Stimulated activated CD8-positive, alpha-beta memory T cell treated with anti-CD3 and anti-CD28 coated beads, Interleukin-4, amount 100 ng/mL, for 24 hours (primary cell): Measurements from ENCODE around the gene HEG1.

Experiments
- DNase-seq: peaks from one replicate; pipeline ENCODE4 v3.0.0-alpha.2; 2020; ENCODE audit warnings: low read depth

HEG1 gene

DNA sequence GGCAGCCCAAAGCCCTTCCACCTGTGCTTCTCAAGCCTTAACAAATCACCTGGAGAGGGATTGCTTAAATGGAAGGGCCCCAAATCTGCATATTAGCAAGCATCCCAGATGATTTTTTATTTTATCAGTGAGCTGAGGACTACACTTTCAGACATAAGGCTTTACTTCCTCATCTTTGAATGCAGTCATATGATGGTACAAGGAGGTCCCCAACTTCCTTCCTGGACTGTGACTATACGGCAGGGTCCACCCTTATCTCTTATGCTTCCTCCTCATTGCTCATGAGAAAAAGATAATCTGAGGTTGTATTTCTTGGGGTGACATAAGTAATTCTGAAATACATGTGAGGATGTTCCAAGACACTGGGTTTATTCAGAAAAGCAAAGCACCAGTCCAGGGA lies 13.7 kb upstream of the HEG1 start:
- no peak for DNase-seq

DNA sequence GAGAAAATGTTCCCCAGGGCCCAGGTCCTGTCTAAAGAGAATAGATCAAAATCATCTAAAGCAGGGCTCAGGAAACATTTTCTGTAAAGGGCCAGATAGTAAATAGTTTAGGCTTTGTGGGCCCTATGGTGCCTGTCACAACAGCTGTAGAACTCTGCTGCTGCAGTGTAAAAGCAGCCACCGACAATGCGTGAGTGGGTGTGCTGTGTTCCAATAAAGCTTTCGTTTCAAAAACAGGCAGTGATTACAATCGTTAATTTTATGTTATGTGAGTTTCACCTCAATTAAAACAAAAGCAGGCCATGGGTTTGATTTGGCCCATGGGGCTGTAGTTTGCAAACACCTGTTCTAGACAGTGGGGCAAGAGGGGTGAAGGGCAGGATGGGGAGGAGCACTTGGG lies 12.5 kb upstream of the HEG1 start:
- DNase-seq: no peak

DNA sequence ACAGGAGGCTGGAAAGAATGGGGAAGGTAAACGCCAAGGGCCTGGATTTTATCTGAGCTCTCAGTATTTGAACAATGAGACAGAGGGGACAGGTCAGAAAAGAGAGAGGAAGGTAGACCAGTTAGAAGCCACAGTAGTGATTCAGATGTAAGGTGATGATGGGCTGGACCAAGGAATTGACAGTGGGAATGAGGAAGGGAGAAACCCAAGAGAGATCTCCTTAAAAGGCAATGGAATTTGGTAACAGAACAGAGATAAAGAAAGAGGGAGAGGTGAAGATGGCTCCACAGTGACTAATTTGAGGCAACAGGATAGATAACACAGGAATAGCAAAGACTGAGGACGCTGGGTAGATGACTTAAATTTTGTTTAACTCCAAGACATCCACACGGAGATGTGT lies 11.4 kb upstream of the HEG1 start:
- no peak for DNase-seq

DNA sequence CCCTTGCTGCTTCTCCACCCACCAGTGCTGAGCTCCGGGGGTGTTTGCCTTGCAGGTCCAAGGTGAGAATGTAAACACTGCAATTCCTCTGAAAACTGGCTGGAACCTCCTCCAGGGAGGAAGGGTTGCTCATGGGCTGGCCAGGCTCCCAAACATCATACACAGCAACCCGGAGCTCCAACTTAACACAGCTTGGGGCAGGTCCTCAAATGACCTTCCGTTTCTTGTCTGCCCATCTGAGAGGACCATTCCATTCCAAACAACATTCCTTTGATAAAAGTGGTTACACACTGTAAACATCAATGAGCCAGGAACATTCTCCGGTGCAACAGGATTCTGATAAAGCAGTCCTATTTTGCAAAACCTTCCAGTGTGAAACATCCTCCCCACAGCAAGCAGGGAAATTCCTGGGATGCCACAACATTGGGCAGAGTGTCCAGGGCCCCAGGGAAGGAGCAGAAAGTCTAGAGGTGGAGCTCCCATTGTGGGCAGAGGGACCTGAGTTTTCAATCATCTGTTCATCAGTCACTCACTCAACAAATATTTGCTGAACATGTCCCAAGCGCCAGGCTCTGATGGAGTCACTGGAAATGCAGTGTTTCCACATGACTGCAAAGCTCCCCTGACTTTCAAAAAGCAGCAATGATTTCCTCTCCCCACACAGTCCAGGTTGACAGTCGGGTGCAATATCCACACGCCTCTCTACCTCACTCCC lies 7.3 kb upstream of the HEG1 start:
- DNase-seq: no peak

DNA sequence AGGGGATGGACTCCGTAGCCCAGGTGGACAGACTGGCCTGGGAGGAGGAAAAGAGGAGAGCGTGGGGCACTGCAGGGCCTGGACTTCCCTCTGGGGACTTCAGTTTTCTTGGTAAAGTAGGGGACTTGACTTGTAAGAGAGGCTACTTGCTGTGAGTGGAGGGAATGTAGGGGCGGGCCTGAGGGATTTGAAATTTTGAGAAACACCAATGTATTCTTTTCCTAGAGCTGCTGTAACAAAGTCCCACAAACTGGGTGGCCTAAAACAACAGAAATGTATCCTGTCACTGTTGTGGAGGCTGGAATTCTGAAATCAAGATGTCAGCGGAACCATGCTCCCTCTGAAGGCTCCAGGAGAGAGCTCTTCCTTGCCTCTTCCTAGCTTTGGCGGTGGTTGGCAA lies 5.8 kb upstream of the HEG1 start:
- DNase-seq: no peak

DNA sequence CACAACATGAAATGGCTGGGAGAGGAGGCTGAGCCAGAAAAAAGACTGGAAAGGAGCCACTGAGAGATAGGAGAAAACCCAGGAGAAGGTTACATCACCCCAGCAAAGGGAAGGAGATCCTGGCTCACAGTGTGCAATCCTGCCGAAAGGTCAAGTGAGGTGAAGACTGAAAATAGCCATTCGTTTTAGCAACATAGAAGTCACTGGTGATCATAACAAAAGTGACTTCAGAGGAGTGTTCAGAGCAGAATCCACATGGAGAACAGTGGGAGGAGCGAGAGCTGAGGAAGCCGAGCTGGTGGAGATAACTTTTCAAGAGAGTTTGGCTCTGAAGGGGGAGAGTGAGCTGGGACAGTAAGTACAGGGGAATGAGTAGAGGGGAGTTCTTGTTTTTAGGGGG lies 5.4 kb upstream of the HEG1 start:
- no peak for DNase-seq

DNA sequence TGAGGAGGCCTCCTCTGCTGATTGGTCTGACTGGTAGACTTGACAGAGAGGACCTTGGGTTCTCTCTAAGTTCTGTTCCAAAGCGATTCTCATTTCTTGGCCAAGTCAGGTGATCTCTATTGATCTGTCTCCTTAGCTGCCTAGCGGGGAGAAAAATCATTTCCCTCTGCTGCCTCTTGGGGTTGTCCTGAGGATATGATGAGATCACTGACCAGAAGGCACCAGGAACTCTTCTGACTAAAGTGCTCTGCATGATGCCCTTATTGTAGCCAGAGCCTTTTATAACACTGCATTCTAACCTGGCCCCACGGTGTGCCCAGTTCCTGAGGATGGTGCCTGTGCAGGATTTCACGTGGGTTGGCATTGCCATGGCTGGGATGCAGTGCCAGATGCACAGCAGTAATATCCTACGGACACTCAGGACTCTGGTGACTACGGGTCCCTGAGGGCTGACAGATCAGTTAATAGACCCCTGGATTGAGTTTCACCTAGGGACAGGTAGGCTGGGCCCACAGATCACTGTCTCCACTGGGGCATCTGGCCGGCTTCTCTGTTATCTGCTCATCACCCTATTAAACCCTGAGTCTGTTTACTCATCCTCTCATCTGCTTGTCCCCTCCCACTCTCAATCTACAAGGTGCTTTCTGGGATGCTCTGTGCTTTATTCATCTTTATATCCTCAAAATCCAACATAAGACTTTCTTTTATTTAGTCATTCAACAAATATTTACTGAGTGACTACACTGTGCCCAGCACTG lies 3.9 kb upstream of the HEG1 start:
- DNase-seq: no peak

DNA sequence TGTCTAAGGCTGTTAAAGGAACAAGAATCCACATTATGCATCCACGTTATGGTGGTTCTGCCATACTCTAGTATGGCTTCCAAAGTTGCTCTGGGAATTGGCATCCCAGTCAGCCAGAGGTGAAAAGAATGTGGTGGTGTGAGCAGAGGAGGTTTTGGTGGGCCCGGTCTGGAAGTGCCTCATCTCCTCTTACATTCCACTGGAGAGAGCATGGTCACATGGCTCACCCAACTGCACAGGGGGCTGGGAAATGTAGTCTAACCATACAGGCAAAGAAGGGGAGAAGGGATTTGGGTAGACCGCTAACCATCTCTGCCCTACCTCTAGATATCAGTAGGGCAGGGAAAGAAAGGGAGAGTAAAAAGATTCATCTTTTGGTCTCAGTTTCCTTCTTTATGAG lies 3.2 kb upstream of the HEG1 start:
- no peak for DNase-seq

DNA sequence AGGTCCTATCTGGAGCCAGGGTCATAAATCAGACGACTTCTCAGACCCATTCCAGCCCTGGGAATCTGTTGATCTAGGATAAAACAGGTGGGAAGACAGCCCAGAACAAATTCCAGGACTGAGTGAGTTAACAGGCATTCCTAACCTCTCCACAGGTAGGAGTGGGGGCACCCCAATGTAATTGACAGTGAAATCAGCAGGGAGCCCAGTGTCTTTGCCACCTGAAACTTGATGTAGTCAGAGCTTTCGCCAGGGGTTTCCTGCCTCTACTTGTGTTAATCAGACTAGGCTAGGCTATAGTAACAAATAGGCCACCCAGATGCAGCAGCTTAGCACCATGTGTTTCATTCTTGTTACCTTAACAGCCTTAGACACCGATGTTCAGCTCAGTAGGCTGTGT lies 2.7 kb upstream of the HEG1 start:
- DNase-seq: no peak

DNA sequence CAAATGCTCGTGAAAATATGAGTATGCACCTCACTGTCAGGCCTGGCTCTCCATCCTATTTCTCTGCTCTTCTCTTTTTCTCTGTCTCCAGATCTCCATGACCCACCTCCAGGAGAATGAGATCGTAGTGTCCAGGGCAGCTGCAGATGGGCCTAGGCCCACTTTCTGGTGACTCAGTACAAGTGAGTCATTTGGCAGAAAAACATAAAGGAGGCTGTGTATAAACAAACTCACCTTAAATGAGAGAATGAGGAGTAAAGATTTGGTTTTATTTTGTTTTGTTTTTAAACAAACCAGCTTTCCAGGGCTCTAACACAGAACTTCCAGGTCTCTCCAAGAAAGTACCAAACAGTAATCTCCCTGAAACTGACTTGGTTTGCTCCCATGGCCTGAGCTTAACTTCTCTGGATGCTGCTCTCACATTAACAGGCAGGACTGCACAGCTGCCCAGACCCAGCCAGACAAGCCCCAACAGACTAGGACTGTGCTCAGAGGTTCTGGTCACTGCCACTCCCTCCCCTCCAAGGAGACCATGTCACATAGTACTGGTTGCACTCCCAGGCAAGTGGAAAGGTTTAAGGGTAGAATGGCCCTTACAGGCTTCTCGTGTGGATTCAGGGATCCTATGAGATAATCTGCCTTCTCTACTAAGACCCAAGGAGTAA lies 1.5 kb upstream of the HEG1 start:
- DNase-seq: no peak

DNA sequence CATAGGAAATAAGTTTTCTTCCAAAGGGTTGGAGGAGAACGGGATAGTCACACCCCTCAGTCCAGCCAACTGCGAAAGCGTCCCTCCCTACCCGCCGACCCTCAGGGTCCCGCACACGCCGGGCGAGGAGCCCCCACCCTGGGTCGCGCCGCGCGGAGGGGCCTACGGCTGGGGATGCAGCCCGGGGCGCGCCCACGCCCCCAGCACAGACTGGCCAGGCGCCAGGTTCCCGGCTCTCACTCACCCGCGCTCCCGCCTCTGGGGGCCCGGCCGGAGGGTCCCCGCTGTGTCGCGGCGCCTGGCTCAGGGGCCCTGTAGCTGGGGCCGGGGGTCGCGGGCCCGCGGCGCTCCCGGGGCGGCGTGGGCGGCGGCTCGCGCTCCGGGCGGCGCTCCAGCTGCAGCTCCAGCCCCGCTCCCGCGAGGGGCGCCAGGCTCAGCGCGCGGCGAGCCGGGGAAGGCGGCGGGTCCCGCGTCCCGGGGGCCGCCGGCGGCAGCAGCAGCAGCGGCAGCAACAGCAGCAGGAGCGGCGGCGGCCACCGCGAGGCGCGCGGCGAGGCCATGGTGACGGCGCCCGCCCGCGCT lies 375 bp downstream of the HEG1 start:
- DNase-seq: no peak

DNA sequence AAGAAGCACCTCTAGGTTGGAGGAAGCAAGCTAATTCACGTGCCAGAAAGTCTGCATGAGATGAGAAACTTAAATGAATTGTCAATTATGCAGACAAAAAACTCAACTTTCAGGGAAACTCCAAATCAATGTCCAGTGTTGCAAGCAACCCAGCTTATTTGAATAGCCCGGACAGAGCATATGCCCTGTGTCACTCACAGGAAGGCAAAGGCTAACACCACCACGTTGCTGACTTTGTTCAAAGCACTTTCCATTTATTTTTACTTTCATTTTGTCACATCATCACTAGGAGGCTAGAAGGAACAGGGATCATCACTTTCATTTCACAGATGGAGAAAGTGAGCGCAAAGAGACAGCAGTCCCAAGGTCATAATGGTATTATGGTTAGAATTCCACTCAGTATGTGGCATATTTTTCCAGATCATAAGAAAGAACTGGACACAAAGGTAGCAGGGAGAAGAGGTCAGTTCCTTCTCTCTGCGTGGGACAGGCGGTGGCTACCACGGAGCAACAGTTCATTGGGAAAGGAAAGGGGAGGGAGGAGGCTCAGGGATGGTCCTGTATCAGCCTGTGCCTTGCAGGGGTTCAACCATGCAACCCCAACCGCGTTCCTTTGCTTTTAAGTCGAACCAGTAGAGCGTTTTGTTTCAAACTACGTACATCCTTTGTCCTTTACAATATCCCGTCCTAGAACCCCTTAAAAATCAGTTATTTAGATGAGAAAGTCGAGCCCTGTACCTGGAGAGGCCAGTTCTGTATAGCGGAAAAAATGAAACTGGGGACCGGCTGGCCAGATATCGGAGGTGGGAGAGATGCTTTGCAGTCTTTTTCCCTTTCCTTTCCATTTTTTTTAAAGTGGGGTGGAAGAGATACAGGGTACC lies 1.1 kb downstream of the HEG1 start:
- no peak for DNase-seq

DNA sequence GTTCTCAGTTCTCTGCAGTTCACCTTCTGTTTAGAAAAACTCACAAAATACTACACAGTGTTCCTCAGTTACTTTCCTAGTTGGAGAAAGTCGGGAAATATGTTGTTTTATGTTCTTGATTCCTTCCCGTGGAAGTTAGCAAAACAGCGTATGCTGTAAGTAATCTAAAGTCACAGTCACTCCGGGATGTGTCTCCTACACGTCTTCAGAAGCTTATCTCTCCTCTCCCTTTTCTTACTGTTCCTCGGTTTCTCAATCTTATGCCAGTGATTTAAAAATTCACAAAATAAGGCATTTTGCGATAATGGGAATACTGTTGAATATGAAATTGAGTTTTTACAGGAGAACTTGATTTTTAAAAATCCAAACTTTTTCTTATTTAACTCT lies 1.7 kb downstream of the HEG1 start:
- DNase-seq: no peak

DNA sequence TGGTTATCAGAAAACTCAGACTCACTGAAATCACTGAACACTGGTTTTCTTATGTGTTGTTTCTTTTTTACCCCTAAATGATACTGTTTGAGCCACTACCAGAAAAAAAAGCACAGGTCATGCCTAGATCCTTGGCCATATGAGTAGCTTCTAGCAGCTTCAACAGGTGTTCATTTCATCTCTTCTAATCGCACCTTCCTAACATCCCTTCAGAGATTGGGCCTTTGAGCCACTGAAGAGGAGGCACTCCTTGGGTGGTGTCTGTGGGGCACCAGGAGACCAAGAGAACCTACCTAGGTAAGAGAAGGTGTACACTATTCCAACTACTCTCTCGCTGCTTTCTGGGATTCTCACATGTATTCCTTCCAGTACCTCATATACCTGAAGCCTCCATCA lies 2.5 kb downstream of the HEG1 start:
- DNase-seq: no peak

DNA sequence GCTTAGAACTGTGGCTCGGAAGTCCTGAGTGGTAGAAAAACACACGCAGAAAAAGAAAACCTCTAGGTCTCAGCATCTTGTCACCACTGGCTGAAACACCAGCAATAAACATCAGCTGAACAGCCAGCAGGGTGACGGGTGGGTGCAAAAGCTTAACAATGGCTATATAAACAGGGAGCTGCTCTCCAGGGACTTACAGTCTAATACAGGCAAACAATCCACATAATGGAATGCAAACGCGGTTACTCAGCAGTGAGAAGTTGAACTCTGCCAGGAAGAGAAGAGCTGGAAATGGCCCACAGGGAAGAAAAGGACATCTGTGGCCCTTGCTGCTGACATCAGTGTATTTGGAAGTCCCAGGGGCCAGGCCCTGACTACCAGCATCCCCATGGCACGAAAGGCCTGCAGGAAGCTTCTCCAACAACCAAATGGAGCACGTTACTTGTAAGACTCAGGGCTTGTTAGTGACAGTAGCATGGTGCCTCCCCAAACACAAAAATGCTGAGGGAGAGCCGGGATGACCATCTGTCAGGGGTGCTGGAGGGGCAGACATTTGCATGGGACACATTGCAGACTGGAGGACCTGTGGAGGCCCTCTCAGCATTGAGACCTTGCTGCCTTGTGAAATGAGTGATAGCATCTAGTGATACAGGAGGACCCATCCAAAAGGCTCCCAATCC lies 3.0 kb downstream of the HEG1 start:
- no peak for DNase-seq

DNA sequence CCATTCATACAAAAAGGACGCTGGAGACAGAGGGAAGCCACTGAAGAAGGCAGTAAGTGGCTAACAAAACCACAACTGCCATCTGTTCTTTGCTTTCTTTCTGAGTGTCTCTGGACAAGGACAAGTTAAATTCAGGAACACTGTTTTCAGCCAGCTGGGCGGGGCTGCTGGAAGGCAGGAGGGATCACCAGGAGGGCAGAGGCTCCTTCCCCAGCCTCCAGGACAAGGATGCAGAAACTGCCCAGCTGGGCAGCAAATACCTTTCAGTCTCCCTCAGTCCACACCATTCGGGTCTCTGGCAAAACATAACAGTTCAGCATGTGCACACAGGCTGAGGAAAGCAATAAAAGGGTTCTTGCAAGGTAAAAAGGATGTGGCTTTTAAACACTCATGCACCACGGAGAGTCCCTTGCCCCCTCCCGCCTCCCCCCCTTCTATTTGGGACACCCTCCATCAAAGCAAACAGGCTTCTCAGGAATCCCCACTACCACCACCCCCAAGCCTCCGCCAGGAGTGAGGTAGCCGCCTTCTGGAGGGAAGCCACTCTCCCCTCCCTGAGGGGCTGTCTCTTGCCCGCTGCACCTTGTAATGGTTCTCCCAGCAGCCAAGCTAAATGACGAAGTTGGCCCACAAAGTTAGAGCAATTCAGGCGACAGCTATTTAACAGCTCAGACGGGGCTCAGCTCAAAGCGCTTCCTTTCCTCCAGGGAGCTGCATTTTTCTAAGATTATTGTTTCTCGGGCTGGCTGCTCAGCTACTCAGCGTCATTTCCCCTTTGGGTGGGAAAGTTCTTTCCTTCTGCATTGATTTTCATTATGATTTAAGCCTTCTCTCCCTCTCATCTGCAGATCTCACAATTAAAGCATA lies 3.8 kb downstream of the HEG1 start:
- DNase-seq: peak; percentile 65

DNA sequence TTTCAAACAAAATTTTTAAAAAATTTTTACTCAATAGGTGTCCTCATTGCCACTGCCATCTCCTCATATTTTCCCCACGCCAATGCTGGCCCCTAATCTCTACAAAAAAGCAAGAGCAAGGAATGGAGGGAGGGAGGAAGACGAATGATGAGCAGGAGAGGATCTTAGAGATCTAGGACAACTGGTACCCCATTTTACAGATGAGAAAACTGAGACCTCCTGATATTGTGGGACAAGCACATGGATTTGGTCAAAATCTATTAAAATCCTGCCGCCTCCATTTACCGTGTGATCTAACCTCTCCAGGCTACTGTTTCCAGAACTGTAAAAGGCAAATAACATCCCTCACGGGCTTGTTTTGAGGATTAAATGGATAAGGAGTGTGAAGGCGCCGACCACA lies 4.6 kb downstream of the HEG1 start:
- DNase-seq: no peak

DNA sequence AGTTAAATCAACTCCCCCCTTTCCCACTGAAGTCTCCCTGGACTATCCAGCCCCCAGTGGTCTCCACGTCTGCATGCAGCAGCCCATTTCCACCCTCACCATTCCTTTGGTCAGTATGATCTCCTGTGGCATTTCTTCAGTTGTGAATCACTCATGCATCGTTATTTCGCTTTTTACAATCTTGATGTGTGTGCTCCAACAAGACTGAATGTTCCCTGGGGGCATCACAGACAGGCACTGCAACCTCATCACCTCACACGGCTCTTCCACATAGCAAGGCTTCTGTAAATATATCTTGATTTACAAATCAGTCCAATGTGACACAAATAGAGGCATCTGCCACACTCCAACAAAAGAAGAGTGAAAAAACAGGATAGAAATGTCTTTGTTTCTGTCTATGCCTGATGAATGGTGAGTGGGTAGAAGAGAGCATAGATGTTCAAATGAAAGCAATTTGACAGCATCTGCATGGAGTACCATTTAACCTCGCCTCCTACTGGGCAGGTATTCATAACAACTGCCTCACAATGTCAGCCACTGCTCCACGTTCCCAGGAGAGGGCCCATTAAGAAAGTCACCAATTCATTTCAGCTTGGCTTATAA lies 5.2 kb downstream of the HEG1 start:
- no peak for DNase-seq

DNA sequence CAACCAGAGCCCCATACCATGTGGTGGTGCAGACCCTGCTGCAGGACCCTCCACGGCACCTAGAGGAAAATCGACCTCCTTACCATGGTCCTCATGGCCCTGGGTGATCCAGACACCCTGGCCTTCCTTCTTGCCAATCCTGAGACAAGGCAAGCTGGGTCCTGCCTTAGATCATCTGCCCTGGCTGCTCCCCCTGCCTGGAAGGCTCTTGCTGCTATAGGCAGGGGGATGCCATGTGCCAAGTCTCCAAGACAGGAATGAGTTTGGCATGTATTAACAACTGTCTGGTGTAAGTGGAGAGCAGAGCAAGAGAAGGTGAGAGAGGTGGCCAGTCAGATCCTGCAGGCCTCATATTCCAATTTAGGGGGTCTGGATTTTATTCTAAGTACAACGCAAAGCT lies 7.5 kb downstream of the HEG1 start:
- DNase-seq: no peak

DNA sequence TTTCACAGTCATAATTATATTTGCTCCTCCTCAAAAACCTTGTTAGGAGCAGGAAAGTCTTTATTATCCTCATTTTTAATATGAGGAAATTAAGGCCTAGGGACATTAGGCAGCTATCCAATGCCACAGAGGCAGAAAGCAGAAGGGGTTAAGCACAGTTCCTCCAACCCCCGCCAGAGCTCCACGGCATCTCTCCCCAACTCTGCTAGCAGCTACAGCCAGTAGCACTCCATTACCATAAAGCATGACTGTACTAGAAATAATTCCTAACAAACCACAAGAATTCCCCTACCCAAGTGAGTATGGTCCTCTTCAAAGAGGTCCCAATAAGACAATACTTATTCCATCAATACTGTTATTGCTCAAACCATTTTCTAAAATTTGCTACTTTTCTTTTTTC lies 9.8 kb downstream of the HEG1 start:
- DNase-seq: no peak
